ENCODE data around the gene MIPEP.

Gene MIPEP

DNA sequence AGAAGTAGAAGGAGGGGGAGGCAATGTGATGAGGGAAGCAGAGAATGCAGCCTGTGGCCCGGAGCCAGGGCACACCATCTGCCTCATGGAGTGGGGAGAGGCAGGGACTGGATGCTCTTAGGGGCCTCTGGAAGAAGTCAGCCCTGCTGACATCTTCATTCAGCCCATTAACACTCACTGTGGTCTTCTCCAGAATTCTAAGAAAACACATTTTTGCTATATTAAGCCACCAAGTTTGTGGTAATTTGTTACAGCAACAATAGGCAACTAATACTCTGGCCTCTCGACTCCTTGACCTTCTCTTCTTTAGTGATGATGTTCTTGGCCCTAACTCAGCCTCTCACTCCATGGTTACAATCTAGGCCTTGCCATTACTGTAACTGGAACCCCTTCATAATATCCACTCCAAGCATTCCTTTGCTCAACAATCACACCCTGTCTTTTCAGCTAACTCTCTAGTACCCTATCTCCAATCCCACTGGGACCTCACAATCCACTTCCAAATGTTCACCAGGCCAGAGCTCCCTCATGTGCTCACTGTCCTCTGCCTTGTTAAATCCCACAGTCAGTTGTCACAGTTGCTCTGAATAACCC, 98.5 kb downstream of the MIPEP start:
- no peak overlapping the region for H3K4me3 ChIP-seq (ENCODE audit: low read depth, low read length)
- TF ChIP-seq, protein P1, sequence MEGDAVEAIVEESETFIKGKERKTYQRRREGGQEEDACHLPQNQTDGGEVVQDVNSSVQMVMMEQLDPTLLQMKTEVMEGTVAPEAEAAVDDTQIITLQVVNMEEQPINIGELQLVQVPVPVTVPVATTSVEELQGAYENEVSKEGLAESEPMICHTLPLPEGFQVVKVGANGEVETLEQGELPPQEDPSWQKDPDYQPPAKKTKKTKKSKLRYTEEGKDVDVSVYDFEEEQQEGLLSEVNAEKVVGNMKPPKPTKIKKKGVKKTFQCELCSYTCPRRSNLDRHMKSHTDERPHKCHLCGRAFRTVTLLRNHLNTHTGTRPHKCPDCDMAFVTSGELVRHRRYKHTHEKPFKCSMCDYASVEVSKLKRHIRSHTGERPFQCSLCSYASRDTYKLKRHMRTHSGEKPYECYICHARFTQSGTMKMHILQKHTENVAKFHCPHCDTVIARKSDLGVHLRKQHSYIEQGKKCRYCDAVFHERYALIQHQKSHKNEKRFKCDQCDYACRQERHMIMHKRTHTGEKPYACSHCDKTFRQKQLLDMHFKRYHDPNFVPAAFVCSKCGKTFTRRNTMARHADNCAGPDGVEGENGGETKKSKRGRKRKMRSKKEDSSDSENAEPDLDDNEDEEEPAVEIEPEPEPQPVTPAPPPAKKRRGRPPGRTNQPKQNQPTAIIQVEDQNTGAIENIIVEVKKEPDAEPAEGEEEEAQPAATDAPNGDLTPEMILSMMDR (IDR thresholded peaks at IDR 0.05; ENCODE audit: low read depth, low read length, missing control alignments) = no peak
- DNase-seq (ENCODE audit: low read depth) = no peak

- TF ChIP-seq, protein P1 (IDR thresholded peaks at IDR 0.05; ENCODE audit: low read depth, low read length, missing control alignments) = no peak
- H3K4me3 ChIP-seq (ENCODE audit: low read depth, low read length) = no peak overlapping the region
- DNase-seq (ENCODE audit: low read depth) = no peak
Observed at GRCh38 chr13:23789576-23790346, 99.4 kb downstream of the MIPEP start.

DNA sequence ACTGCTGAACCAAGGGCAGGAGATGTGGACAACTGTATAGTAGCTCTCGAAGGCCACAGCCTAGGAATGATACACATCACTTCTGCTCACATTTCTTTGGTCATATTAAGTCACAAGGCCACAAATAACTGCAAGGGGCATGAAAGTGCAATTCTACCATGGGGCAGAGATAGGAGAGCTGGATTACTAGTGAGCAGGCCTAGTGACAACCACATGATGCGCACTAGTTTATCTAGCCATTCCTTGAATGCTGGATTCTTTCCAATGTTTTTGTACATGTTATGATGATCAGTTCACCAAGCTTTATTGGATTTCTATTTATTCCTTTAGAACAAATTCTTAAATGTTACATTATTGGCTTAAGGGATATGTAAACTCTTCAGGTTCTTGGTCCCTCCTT, 100.7 kb downstream of the MIPEP start:
- no peak for DNase-seq (ENCODE audit: low read depth)
- TF ChIP-seq, protein P1 (IDR thresholded peaks at IDR 0.05; ENCODE audit: low read depth, low read length, missing control alignments) = no peak
- no peak overlapping the region for H3K4me3 ChIP-seq (ENCODE audit: low read depth, low read length)

DNA sequence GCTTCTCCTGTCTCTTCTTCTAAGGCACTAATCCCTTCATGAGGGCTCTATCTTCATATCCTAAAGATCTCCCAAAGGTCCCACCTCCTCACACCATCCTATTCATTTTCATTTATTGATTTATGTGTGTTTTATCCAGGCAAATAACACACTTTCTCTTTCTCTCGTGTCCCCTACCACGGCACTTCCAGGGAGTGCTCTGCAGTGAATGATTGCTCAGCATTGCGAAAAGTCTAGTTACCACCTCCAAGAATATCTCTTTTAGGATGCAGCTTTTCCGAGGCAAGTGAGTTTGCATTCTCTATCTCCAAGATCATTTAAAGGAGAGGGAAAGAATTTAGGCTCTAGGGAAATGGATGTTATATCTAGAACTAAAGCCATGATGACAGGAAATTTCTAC, 101.7 kb downstream of the MIPEP start:
- H3K4me3 ChIP-seq (ENCODE audit: low read depth, low read length) = no peak overlapping the region
- DNase-seq (ENCODE audit: low read depth) = no peak

GRCh38 chr13:23786607-23787006, 102.6 kb downstream of the MIPEP start:
- no peak for DNase-seq (ENCODE audit: low read depth)
- H3K4me3 ChIP-seq (ENCODE audit: low read depth, low read length) = no peak overlapping the region
- TF ChIP-seq, protein P1 (IDR thresholded peaks at IDR 0.05; ENCODE audit: low read depth, low read length, missing control alignments) = no peak

More for the DNA sequence above, 101.7 kb downstream of the MIPEP start:
- TF ChIP-seq, protein P1 (IDR thresholded peaks at IDR 0.05; ENCODE audit: low read depth, low read length, missing control alignments) = no peak

- no peak for DNase-seq (ENCODE audit: low read depth)
- TF ChIP-seq, protein P1 (IDR thresholded peaks at IDR 0.05; ENCODE audit: low read depth, low read length, missing control alignments) = no peak
- H3K4me3 ChIP-seq (ENCODE audit: low read depth, low read length) = no peak overlapping the region
Observed at GRCh38 chr13:23778879-23779278, 110.3 kb downstream of the MIPEP start.
